GM19397 (cell line): ENCODE measurements around the gene PPP2R2C.

Source experiments
- ATAC-seq: cut with Tn5 transposase; IDR thresholded peaks from one replicate; pipeline ENCODE4 v1.9.1; 2021; ENCODE audit warnings: mild to moderate bottlenecking, moderate library complexity; ENCODE audit not compliant: unreplicated experiment

PPP2R2C gene

DNA sequence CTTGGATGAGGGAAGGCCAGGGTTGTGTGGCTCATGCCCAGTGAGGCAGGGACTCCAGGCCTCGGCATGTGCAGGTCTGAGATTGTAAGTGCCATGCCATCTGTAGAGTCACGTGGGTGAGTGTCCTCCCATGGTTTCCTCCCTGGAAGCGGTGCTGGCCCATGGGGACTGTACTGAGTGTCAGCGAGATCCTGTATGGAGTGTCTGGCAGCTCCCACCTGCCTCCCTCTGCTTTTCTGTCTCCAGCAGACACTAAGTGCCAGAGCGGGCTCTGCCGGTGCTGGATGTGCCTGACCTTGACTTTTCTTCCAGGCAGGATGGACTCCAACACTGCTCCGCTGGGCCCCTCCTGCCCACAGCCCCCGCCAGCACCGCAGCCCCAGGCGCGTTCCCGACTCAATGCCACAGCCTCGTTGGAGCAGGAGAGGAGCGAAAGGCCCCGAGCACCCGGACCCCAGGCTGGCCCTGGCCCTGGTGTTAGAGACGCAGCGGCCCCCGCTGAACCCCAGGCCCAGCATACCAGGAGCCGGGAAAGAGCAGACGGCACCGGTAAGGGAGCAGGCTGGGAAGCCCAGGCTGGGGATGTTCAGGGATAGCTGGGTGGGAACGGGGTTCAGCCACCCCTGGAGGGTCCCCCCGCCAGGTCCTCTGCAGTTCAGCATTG is 195.1 kb downstream of the PPP2R2C start:
- no peak for ATAC-seq

DNA sequence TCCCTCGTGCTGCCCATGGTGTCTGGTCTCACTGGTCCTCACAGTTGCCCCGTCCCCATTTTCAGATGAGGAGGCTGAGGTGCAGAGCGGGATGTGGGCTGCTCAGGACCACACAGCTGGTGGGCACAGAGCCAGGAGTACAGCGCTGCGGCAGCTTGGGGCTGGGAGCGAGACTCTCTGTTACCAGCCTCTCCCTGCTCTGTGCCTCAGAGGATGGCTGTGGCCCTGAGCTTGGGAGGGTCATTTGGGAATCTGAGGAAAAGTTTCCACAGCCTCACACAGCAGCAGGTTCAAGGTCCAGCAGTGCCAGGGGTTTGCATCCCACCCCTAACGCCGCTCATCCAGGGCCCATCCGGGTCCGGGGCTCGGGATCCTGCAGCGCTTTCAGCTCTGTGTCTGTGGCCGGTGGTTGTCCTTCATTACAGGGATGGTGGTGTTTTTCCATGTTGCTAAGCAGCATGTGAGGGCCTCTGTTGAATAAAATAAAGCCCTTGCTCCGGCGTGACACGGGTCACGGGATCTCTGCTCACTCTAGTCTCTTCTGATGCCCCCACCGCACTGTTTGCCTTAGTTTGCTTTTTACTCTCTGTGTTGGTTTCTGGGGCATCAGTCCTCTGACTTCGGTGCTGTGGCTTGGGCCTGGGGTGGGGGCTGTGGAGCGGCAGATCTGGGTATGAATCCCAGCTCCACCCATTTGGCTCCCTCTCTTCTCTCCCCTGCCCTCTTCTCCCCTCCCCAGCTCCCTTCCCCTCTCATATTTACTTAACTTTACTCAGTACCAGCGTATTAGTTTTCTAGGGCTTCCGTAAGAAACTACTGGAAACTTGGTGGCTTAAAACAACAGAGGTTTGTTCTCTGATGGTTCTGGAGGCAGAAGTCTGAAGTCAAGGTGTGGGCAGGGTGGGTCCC is 196.3 kb downstream of the PPP2R2C start:
- ATAC-seq: no peak

DNA sequence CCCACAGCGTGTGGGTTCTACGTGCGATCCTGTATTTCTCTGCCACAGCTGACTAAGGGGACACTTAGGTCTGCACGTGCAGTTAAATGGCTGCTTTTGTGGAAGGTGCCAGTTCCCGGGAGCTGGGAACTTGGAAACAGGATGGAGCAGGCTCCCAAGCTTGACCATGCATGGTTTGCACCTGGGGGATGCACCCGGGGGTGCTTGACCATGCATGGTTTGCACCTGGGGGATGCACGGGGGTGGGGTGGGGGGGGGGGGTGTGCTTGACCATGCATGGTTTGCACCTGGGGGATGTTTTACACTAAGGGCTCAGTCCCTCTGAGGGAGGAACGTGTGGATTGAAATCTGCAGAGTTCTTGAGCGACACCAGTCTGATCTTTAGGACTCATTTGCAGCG is 197.1 kb downstream of the PPP2R2C start:
- ATAC-seq: no peak

DNA sequence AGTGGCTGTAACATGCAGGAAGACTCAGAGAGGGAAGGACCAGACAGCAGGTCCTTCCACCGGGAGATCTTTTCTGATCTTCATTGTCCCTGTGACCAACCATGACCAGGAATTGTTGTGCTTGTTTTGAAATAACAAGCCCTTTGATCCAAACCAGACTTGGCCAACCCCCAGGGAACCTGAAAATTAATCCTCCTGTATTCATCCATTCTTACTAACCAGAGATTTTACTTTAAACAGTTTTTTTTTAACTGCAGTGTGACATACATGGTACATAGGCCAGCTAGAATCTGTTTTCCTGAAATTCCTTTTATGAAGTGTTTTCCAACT is 198.8 kb downstream of the PPP2R2C start:
- ATAC-seq: no peak

DNA sequence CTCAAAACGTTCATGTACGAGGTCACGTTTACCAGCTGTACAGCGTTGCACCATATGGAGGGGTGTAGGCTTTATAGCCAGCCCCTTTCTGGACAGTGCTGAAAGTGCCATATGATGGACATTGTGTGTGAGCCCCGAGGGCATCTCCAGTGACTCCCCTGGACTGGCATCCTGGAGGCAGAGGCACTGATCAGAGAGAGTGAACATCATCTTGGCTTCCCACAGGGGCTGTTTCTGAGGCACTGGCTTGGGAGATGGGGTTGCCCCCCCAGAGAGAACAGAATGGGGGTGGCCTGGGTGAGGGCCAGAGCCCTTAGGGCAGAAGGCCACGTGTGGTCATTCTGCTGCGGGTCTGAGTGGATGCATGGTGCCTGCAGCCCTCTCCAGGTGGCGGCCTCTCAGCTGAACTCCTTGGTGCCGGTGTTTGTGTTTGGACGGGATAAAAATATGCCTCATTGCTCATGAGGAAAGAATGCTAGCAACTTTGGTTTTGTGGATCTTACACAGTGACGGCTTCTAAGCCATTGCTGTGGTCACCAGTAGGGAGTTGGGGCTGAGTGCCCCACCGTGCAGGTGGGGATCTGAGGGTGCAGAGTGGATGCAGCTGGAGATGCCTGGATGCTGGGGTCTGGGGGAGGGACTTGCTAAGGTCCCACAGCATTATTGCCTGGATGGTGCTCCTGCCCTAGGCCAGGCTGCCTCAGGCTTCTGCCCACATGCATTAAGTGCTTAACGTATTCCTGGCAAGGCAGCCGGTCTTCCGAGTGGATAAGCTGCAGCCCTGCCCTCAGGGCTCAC is 199.4 kb downstream of the PPP2R2C start:
- ATAC-seq: no peak

DNA sequence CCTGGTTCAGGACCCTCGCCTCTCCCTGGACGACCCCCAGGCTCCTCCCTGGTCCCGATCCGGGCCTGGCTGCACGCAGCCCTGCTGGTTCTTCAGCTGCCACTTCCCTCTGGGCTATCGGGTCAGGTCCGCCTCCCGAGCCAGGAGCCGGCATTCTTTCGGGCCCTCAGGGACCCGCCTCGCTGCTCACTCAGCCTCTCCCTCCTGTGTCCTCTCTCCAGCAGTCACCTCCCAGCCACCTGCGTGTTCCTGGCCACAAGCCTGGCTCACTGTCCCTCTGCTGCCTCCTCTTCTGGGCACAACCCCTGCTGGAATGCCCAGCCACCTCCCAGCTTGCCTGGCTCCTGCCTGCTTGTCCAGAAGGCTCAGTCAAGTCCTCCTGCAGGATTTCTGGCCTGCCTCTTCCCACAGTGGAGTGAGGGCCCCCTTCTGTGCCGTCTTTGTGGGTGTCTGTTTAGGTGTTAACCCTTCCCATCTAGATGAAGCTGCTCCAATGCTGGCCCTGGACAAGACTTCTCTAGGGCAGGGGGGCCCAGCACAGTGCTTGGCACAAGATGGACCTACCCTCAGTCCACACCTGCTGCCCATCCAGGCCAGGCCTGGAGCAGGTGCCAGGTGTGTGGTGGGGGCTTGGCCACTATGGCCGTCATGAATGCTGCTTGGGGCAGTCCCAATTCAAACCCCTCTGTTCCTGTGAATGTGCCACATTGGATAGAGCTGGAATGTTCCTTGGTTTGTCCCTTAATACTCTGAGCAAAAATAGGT is 200.5 kb downstream of the PPP2R2C start:
- no peak for ATAC-seq

DNA sequence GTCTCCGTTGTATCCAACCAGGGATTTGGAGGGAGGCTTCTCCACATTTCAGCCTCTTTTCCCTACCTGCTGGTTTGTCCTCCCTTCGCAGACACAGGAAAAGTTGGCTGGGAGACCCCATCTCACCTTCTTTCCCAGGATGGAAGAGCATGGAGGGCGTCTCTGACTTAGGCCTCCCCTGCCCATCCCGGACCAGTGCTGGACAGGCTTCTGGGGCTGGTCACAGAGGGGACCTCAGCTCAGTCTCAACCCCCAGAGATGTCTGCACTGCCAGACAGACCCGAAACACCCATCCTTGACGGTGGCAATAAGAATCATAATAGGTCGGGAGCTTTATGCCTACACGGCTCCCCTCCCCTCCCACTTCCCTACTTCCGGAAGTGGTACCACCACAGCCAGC is 201.2 kb downstream of the PPP2R2C start:
- ATAC-seq: no peak

DNA sequence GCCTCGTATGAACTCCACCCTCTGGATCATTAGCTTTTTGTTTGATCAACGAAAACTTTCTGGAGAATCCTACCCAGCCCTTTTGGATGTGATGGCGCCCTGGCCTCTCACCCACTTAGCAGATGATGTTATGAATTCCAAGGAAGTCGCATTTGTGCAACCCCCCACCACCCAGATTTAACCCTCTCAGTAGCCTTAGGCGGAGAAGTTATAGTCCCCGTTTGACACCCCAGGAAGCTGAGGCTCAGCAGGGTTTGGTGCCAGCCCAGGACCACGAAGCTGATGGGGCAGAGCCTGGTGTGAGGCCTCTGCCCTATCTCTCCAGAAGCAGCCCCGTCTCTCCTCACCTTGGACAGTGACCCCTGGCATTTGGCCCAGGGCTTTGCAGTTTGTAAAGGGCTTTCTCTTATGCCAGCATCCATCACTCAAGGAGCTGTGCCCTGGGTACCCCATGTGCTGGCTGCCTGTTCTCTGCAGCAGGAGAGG is 201.7 kb downstream of the PPP2R2C start:
- no peak for ATAC-seq
